EH (cell line): ENCODE measurements around the gene SLC12A7.
A peak's percentile ranks its signal among the peaks of the same experiment; 100 is the strongest.

Experiments
- DNase-seq: peaks from one replicate; pipeline ENCODE4 v3.0.0-alpha.2; 2015; ENCODE audit warnings: low read depth

The SLC12A7 gene

DNA sequence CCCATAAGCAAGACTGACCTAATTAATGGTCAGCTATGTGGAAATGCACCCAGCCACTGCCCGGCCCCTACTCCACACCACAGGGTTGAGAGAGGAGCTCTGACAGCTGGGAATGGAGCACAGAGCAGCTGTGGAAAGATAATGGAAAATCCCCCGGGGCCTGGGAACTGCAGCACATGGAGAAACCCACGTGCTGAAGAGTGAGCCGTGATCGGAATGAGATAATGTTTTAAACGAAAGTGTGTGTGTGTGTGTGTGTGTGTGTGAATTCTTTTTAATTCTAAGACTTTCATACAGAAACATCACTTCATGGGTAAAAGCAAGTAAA lies 13.1 kb upstream of the SLC12A7 start:
- DNase-seq: peak; percentile 60

- DNase-seq: no peak
Observed at GRCh38 chr5:1124205-1125029, 12.6 kb upstream of the SLC12A7 start.

DNA sequence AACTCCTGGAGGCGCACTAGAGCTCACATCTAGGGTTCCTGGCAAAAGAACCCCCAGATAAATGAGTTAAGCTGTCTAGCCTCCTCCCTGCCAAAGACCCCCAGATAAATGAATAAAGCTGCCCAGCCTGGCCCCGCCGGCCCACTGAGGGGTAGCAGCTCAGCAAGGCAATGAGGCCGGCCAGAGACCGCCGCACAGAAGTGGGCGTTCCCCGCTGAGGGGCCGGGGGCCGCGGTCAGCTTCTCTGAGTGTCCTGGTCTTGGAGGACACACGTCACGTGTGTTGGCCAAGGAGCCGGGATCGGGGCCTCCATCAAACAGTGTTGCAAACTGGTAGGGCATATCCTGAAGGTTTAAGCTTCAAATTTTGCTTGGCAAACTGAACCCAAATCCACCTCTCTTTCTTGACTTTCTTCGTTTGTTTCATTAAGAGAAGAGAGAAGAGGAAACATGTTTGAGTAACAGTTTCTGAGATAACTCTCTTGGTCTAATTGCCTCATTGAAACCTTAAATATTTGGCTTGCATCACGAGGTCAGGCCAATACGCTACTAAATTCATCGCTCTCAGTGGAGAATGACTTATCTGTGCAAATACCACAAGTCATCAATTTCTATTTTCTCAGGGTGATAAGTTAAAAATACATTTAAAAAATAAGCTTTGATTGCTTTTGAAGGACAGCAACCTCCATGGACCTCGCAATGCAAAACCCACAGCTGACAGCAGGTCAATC lies 11.7 kb upstream of the SLC12A7 start:
- no peak for DNase-seq

GRCh38 chr5:1122511-1123294 lies 10.8 kb upstream of the SLC12A7 start:
- DNase-seq: no peak

GRCh38 chr5:1121891-1122290 lies 10.0 kb upstream of the SLC12A7 start:
- DNase-seq: no peak

DNA sequence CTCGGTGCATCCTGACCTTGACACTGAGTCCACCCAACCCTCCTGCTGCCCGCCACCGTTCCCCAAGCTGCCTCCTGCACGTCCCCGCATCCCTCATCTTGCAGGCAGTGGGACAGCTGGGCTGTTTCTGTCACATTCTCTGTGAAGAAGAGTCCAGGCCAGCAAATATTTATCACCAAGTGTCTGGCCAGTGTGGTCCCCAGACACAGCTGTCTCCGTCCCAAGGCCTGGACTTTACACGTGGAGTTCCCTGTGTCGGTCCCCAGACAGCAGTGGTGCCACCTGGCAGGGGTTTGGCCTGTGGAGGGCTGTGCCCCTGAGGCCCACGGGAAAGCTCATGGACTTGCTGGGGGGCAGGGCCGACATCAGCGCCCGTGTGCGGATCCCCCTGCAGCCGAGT lies 9.2 kb upstream of the SLC12A7 start:
- no peak for DNase-seq

DNA sequence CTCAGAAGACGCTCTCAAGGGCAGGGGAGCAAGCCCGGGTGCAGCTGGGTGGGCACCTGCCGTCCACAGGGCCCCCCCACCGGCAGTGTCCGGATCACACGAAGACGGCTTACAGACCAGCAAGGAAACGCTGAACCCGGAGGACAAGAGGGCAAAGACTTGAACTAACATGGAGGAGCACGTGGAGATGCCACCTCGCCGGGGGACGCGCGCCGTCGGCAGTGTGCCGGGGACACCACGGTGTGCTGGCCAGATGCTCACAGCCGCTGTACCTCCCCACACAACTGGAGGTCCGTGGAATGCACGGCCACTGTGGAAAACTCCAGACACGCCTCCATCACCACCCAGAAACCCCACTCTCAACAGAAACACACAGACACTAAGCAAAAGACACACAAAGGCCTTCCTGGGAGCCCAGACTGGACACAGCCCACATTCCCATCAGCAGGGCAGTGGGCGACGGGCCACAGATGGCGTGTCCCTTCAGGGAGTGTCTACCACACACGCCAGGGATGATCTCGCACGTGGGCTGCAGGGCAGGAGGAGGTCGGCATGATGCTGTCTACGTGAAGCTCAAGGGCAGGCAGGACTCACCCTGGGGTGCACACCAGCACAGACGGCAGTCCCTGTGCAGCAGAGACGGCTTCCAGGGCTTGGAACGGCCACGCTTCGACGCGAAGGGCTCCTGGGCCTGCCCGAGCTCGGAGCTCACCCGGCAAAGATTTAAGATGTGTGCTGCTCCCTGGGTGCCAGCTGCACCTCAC lies 8.6 kb upstream of the SLC12A7 start:
- DNase-seq: no peak

GRCh38 chr5:1119312-1119831 lies 7.5 kb upstream of the SLC12A7 start:
- no peak for DNase-seq

GRCh38 chr5:1118738-1119137 lies 6.9 kb upstream of the SLC12A7 start:
- DNase-seq: no peak

DNA sequence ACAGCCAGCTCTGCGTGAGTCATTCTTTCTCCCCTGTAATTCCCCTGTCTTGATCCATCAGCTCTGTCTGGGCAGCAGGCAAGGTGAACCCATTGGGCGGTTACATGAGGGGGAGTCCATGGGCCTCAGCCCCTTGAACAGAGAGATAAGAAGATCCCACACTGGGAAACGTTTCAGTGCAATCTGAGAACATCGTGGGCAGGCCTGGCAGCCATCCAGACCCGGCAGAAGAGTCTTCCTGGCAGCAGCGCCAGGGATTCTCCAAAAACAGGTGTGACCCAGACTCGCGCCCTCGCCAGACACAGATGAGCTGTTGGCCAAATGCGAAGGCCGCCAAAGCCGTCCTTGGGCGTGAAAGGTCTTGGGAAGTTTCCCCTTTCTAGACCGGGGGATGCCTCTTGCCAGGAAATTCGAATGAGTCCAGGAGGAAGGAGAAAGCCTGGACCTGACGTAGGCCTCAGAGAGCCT lies 6.4 kb upstream of the SLC12A7 start:
- no peak for DNase-seq

- DNase-seq: no peak
Observed at GRCh38 chr5:1116977-1117376, 5.1 kb upstream of the SLC12A7 start.

GRCh38 chr5:1116109-1116740 lies 4.4 kb upstream of the SLC12A7 start:
- no peak for DNase-seq

- no peak for DNase-seq
Observed at GRCh38 chr5:1115123-1115815, 3.4 kb upstream of the SLC12A7 start.

- DNase-seq: no peak
Observed at GRCh38 chr5:1113805-1114586, 2.1 kb upstream of the SLC12A7 start.

- no peak for DNase-seq
Observed at GRCh38 chr5:1113332-1113690, 1.4 kb upstream of the SLC12A7 start.

- DNase-seq: no peak
Observed at GRCh38 chr5:1112596-1113331, 901 bp upstream of the SLC12A7 start.

DNA sequence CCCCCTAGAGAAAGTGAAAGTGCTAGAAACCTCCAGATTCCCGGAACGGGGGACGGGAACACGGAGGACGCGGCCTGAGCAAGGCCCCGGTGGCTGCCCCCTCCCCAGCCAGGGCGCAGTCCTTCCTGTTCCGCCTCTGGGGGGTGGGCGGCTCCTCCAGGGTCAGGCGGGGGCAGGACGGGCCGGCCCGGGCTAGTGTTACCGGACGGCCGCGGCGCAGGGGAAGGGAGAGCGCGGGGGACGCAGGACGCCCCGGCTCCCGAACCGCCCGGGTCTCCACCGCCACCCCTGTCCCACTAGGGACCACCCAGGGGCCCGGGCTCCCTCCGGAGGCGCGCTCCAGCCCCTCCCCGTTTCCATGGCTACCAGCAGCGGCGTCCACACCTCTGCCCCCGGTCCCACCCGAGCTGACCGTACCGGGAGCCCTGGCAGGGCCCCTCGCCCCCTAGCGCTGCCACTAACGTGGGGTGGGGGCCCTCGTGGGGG lies 579 bp downstream of the SLC12A7 start:
- DNase-seq: peak; percentile 18

DNA sequence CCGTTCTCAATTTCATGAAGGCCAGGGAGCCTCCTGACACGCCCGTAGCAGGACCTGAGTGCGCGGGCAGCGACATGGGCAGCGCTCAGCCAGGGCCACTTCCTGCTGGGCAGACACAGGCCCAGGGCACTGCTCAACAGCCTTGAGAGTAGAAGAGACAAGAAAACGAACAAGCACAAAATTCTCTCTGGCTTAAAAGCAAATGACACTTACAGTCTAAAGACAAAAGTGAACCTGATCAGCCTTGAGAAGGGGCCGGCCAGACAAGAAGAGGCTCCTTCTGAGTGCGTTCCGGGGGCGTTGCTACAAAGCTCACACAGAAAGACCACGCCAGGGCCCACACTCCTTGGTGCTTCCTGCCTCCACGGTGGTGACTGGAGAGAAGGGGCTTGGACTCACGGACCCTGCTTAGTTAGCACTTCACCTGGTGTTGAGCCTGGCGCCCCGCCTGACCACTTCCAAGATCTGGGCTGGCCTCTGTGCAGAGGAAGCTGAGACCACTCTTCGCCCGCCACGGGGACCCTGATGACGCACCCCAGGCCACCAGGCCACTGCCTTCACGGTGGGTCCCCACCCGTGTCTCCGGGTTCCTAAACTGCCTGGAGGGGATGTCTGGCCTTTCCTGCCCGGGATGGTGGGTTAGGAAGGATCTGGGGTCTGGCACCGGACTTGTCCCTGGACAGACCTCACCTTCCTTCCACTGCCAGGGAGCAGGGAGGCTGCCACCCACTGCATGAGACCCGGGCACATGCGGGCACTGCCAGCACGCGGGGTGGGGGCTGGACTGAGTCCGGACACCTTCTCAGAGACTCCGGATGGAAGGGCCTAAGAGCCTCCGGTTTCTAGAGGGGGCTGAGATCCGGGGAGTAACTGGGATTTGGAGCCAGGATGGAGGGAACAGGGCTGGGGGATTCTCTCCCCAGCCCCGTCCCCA lies 1.3 kb downstream of the SLC12A7 start:
- no peak for DNase-seq
